Activated CD8-positive, alpha-beta memory T cell treated with anti-CD3 and anti-CD28 coated beads for 36 hours (primary cell): Measurements from ENCODE around the gene ADGRL3. TPM values are rescaled to one million over a fixed set of nuclear protein-coding genes. Genes with fewer than 3 reads are reported as not detected.

ENCODE experiments used
- CTCF ChIA-PET: fragments of 350-600 bp; sonication (Branson Sonifier 250); formaldehyde crosslinking; loops from one replicate; lab custom pipeline; 2021; ENCODE audit warnings: antibody characterized with exemption; lab: Charles Lee
- POLR2A ChIA-PET: fragments of 350-600 bp; sonication (Branson Sonifier 250); formaldehyde crosslinking; loops from one replicate; lab custom pipeline; 2021; ENCODE audit warnings: antibody characterized with exemption; lab: Charles Lee
- total RNA-seq, 2 experiments: library from RNA; stranded (reverse); gene quantifications; one replicate each; pipeline ENCODE4 v1.2.3, GENCODE V29; 2021

Gene ADGRL3
- not detected for total RNA-seq

DNA sequence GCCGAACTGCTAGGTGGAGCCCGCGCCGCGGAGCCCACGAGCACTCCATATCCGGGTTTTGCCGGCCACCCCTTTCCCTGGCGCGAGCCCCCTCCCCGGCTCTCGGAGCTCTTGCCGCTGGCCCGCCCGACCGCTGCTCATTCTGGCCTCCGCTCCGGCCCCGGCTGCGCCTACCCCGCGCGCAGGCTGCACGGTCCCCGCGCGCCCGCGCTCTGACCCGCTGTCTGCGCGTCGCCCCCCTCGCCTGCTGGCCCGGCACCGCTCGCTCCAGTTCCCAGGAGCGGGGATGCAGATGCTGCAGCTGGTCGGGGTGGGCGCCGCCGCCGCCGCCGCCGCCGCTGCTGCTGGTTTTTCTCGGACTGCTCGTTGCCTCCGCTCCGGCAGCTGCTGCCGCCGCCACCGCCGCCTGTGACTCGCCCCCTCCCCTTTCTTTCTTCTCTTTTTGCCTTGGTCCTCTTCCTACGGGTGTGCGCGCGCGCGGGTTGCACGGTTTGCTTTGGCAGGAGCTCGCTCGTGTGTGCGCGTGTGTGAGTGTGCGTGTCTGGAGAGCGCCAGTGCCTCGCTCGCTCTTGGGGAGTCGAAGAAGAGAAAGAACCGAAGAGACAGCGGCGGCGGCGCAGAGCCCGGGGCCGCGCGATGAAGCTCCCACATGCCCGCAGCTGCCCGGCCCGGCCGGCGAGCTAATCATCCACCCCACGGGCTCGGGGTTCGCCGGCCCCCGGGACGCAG, at the start of gene ADGRL3:
ADGRL3 (plus strand) TSS at position 140 of the 729 bp plus-strand sequence.
- ChIA-PET CTCF (no interaction called here), POLR2A (no interaction called here)

DNA sequence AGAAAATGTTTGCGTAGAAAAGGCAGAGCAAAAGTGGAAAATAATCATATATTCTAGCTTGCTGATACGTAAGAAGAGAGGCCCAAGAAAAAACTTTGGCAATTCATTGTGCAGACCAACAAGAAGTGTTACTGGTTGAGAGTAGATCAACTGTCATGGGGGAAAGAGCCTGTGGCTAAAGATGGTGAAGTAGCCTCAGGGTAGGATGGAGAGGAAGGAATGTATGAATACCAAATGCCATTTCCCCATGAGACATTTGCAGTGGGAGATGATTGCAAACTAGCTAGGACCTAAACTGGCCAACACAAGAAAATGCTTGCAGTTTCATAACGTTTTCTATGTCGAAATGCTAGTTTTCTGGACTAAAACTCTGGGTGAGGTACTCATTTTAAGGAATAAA, 47.7 kb upstream of the ADGRL3 start:
- POLR2A ChIA-PET: no interaction called here
- CTCF ChIA-PET: no interaction called here

DNA sequence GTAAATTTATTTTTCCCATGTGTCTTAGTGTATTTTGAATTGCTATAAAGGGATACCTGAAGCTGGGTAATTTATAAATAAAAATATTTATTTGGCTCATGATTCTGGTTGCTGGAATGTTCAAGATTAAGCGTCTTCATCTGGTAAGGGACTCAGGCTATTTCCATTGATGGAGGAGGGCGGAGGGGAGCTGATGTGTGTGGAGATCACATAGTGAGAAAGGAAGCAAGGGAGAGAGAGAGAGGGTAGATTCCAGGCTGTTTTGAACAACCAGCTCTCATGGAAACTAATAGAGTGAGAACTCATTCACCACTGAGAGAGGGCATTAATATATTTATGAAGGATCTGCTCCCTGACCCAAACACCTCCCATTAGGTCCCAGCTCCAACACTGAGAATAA, 39.6 kb upstream of the ADGRL3 start:
- CTCF ChIA-PET: no interaction called here
- POLR2A ChIA-PET: no interaction called here

DNA sequence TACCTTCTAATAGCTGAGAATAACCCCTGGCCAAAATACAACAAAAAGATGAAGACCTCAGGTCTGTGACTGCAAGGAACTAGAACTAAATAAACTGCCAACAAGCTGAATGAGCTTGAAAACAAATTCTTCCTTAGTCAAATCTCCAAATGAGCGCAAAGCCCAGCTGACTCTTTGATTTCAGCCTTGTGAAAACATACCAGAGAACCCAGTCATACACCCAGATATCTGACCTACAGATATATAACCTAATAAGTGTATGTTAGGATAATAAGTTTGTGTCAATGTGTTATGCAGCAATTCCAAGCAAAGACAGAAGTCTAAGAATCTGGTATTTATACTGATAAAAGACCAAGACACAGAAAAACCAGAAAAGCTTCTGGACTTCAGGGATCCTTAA, 38.0 kb upstream of the ADGRL3 start:
- ChIA-PET CTCF (no interaction called here), POLR2A (no interaction called here)

GRCh38 chr4:61173799-61174198, 26.3 kb upstream of the ADGRL3 start:
- POLR2A ChIA-PET: no interaction called here

DNA sequence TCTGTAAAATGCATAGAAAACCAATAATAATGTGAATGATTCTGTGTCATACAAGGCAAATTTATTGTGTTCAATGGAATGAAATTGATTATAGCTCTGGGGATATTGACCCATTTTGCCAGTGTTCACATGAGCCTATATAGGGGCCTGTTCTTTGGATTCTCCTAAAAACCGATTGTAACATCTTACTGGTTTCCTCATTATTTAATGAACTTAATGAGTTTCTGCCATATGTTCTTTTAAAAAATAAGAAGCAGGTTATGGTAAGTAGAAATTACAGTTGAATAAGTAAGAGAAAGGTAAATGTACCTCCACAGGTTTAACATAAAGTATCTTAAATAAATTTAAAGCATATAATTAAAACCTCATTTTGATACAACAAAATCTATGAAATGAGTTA, 24.6 kb upstream of the ADGRL3 start:
- ChIA-PET CTCF (no interaction called here), POLR2A (no interaction called here)

More at GRCh38 chr4:61173799-61174198, 26.3 kb upstream of the ADGRL3 start:
- CTCF ChIA-PET: no interaction called here

- POLR2A ChIA-PET: no interaction called here
- CTCF ChIA-PET: no interaction called here
Observed at GRCh38 chr4:61177367-61177766, 22.8 kb upstream of the ADGRL3 start.

DNA sequence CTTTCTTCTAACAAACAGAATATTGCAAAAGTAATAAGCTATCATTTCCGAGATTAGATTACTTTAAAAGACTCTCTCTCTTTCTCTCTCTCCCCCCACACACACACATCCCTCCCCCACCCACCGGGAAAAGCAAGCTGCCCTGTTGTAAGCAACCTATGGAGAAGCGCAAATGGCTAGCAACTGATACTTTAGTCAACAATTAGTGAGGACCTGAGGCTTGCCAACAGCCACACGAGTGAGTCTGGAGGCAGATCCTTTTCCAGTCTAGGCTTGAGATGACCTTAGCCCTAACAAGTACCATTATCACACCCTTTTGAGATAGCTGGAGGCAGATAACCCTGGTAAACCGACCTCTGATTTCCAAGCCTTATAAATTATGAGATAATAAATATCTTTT, 19.7 kb upstream of the ADGRL3 start:
- CTCF ChIA-PET: no interaction called here
- POLR2A ChIA-PET: no interaction called here

- ChIA-PET CTCF (no interaction called here), POLR2A (no interaction called here)
Observed at GRCh38 chr4:61182915-61183314, 17.2 kb upstream of the ADGRL3 start.

DNA sequence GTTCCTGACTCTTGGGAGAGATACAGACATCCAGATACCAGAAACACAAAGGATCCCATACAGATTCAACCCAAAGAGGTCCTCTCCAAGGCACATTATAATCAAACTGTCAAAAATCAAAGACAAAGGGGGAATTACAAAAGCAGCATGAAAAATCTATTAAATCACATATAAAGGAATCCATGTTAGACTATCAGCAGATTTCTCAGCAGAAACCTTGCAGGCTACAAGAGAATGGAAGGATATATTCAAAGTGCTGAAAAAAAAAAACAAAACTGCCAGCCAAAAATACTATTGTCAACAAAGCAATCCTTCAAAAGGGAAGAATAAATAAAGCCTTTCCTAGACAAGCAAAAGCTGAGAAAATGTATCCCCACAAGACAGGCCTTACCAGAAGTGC, 14.8 kb upstream of the ADGRL3 start:
- CTCF ChIA-PET: no interaction called here
- POLR2A ChIA-PET: no interaction called here

DNA sequence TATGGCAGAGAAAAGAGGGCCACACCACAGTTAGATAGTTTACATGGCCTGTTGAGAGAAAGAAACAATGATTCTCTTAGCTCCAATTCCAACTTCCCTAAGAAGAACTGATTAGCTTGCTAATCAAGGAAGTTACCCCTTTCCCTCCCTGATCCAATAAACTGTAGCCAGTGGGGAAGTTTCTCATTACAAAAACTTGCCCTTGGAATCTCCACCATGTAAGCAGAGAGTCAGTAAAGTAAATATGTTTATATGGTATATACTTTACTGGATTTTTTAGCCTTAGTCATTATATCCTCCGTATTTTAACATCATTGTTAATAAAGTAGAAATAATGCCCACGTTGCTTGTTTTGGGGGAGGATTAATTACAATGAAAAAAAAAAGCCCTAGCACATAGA, 7.7 kb upstream of the ADGRL3 start:
- POLR2A ChIA-PET: no interaction called here
- CTCF ChIA-PET: no interaction called here

GRCh38 chr4:61193863-61194262, 6.3 kb upstream of the ADGRL3 start:
- POLR2A ChIA-PET: no interaction called here
- CTCF ChIA-PET: no interaction called here

DNA sequence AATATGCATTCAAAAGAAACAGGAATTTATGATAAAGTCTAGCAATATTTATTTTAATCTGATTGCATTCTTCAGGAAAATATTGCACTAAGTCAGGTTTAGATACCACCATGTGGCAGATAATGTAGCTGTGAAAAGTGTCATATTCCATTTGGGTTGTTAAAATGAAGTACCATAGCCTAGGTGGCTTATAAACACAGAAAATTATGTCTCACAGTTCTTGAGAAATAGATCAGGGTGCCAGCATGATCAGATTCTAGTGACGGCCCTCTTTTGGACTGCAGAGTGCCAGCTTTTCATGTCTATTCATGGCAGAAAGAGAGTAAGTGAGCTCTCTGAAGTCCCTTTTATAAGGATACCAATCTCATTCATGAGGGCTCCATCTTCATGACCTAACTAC, 5.6 kb upstream of the ADGRL3 start:
- ChIA-PET CTCF (no interaction called here), POLR2A (no interaction called here)

DNA sequence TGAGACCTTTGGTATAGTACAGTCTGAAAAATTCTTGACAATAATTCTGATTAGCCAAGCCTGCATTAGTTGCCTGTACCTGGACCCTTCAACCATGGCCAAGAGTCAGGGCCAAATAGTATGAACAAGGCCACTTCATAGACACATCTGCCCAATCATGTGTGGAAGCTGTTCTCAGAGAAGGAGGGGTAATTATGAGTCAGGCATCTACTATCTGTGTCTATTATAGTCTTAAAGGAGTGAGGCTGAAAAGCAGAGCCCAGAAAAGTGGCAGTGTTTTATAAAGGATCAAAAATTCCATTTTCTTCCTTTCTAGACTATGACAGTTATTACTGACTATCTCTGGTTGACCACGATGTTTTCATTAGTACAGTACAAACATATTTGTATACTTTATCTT, 5.0 kb upstream of the ADGRL3 start:
- CTCF ChIA-PET: no interaction called here
- POLR2A ChIA-PET: no interaction called here

GRCh38 chr4:61198686-61199085, 1.4 kb upstream of the ADGRL3 start:
- ChIA-PET POLR2A (no interaction called here), CTCF (no interaction called here)

GRCh38 chr4:61199873-61200186, 296 bp upstream of the ADGRL3 start:
- ChIA-PET POLR2A (no interaction called here), CTCF (no interaction called here)

GRCh38 chr4:61200916-61201526, 895 bp downstream of the ADGRL3 start:
- CTCF ChIA-PET: no interaction called here
- POLR2A ChIA-PET: no interaction called here

- ChIA-PET POLR2A (no interaction called here), CTCF (no interaction called here)
Observed at GRCh38 chr4:61201561-61201960, 1.4 kb downstream of the ADGRL3 start.

GRCh38 chr4:61201961-61202637, 2.0 kb downstream of the ADGRL3 start:
- ChIA-PET POLR2A (no interaction called here), CTCF (no interaction called here)

- ChIA-PET POLR2A (no interaction called here), CTCF (no interaction called here)
Observed at GRCh38 chr4:61202638-61203435, 2.7 kb downstream of the ADGRL3 start.

GRCh38 chr4:61203436-61203790, 3.3 kb downstream of the ADGRL3 start:
- POLR2A ChIA-PET: no interaction called here
- CTCF ChIA-PET: no interaction called here
